OCI-LY1 (cell line): ENCODE results near the gene DAPL1.

Source experiments
- CTCF ChIP-seq: fragments of 200-600 bp; sonication (generic), shearing (Covaris generic); IDR thresholded peaks from 2 replicates; pipeline ENCODE4 v1.5.1; 2017; ENCODE audit warnings: mild to moderate bottlenecking, antibody characterized with exemption, low read length, moderate library complexity, mixed read lengths
- EZH2 ChIP-seq: fragments of 200-600 bp; sonication (generic), shearing (Covaris generic); IDR thresholded peaks from 2 replicates; pipeline ENCODE4 v1.8.0; 2017; ENCODE audit warnings: borderline replicate concordance, mixed run types, mild to moderate bottlenecking, antibody characterized with exemption, low read length, moderate library complexity, mixed read lengths

GRCh38 chr2:158835431-158835830 lies 40.3 kb downstream of the DAPL1 start:
- TF ChIP-seq CTCF (no peak), EZH2 (no peak)
